SU-DHL-6 (cell line): ENCODE data around the gene LTF.

Experiments
- EZH2phosphoT487 ChIP-seq: fragments of 200-600 bp; sonication (generic), shearing (Covaris generic); conservative IDR thresholded peaks from 2 replicates; pipeline ENCODE4 v1.6.1; 2018; ENCODE audit warnings: mild to moderate bottlenecking, antibody characterized with exemption, low read length, moderate library complexity, mixed read lengths
- TF ChIP-seq, protein P1 (sequence below): fragments of 200-600 bp; sonication (generic); IDR thresholded peaks from one replicate; pipeline ENCODE4 v1.5.1; 2017; ENCODE audit warnings: antibody characterized with exemption, mild to moderate bottlenecking, low read length, moderate library complexity; ENCODE audit not compliant: insufficient read depth, poor library complexity, severe bottlenecking

DNA sequence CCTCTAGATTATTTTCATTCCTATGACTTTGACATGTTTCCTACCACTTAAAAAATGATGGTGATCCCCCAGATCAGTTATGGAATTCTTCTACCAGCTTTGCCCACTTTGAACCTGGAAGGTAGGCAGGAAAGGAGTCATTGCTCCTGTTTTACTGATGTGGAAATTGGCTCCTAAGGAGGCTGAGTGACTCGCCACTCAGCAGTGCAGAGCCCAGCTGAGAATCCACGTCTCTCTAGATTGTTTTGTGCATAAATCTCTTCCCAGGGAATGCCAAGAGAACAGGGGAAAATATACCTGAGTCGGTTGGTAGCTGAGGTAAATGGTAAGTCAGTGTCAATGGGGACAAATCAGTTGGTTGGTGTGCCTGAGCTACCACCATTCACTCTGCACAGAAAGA lies 4.7 kb downstream of the LTF start:
- TF ChIP-seq, protein P1, sequence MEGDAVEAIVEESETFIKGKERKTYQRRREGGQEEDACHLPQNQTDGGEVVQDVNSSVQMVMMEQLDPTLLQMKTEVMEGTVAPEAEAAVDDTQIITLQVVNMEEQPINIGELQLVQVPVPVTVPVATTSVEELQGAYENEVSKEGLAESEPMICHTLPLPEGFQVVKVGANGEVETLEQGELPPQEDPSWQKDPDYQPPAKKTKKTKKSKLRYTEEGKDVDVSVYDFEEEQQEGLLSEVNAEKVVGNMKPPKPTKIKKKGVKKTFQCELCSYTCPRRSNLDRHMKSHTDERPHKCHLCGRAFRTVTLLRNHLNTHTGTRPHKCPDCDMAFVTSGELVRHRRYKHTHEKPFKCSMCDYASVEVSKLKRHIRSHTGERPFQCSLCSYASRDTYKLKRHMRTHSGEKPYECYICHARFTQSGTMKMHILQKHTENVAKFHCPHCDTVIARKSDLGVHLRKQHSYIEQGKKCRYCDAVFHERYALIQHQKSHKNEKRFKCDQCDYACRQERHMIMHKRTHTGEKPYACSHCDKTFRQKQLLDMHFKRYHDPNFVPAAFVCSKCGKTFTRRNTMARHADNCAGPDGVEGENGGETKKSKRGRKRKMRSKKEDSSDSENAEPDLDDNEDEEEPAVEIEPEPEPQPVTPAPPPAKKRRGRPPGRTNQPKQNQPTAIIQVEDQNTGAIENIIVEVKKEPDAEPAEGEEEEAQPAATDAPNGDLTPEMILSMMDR, result no peak
- no peak for TF ChIP-seq EZH2phosphoT487
